SK-N-SH treated with all-trans-retinoic acid at 6 μM for 48 hours (cell line): ENCODE results near the gene FBXO17.

ENCODE experiments used
- ATAC-seq: fragments of 200-7000 bp; cut with Tn5 transposase; 3 replicates; pipeline ENCODE4 v1.9.1; 2020; ENCODE audit warnings: mild to moderate bottlenecking, moderate library complexity
- ARNTL ChIP-seq: fragments of 450-650 bp; formaldehyde crosslinking; IDR thresholded peaks from 2 replicates; pipeline ENCODE4 v1.5.0; 2020; ENCODE audit warnings: low read depth, mild to moderate bottlenecking, moderate library complexity, borderline replicate concordance
- BACH2 ChIP-seq: fragments of 250-450 bp; sonication (Bioruptor Pico); IDR thresholded peaks from 2 replicates; pipeline ENCODE4 v1.9.0; 2021; ENCODE audit warnings: mild to moderate bottlenecking, borderline replicate concordance
- CSDC2 ChIP-seq: fragments of 250-450 bp; sonication (Bioruptor Pico); IDR thresholded peaks from 2 replicates; pipeline ENCODE4 v1.5.0; 2020; ENCODE audit warnings: mild to moderate bottlenecking, moderate library complexity
- ESRRG ChIP-seq: fragments of 250-450 bp; sonication (Bioruptor Pico); IDR thresholded peaks from 2 replicates; pipeline ENCODE4 v1.6.1; 2021; ENCODE audit warnings: mild to moderate bottlenecking
- GLIS3 ChIP-seq: fragments of 250-450 bp; sonication (Bioruptor Pico); IDR thresholded peaks from 2 replicates; pipeline ENCODE4 v1.5.0; 2020; ENCODE audit warnings: mild to moderate bottlenecking, moderate library complexity
- ISL1 ChIP-seq: fragments of 250-450 bp; sonication (Bioruptor Pico); IDR thresholded peaks from 2 replicates; pipeline ENCODE4 v2.1.2; 2022; ENCODE audit warnings: mild to moderate bottlenecking, moderate library complexity
- OSR1 ChIP-seq: fragments of 250-450 bp; sonication (Bioruptor Pico); IDR thresholded peaks from 2 replicates; pipeline ENCODE4 v1.8.0; 2022; ENCODE audit warnings: moderate library complexity, mild to moderate bottlenecking, inconsistent platforms
- PPARA ChIP-seq: fragments of 250-450 bp; sonication (Bioruptor Pico); IDR thresholded peaks from 2 replicates; pipeline ENCODE4 v1.5.0; 2020; ENCODE audit warnings: mild to moderate bottlenecking, borderline replicate concordance
- RARB ChIP-seq: fragments of 250-450 bp; sonication (Bioruptor Pico); IDR thresholded peaks from 2 replicates; pipeline ENCODE4 v1.8.0; 2021; ENCODE audit warnings: mild to moderate bottlenecking, moderate library complexity
- SNAI2 ChIP-seq: fragments of 250-450 bp; sonication (Bioruptor Pico); IDR thresholded peaks from 2 replicates; pipeline ENCODE4 v1.5.0; 2020; ENCODE audit warnings: mild to moderate bottlenecking, moderate library complexity
- TCF4 ChIP-seq: fragments of 250-450 bp; sonication (Bioruptor Pico); IDR thresholded peaks from 2 replicates; pipeline ENCODE4 v1.8.0; 2021; ENCODE audit warnings: mild to moderate bottlenecking, moderate library complexity, borderline replicate concordance
- TOX ChIP-seq: fragments of 250-450 bp; sonication (Bioruptor Pico); IDR thresholded peaks from 2 replicates; pipeline ENCODE4 v1.8.0; 2021; ENCODE audit warnings: mild to moderate bottlenecking, moderate library complexity, borderline replicate concordance
- ZC3H10 ChIP-seq: fragments of 250-450 bp; sonication (Bioruptor Pico); IDR thresholded peaks from 2 replicates; pipeline ENCODE4 v1.5.1; 2021; ENCODE audit warnings: mild to moderate bottlenecking, moderate library complexity
- ZFP3 ChIP-seq: fragments of 250-450 bp; sonication (Bioruptor Pico); IDR thresholded peaks from 2 replicates; pipeline ENCODE4 v1.5.0; 2020; ENCODE audit warnings: mild to moderate bottlenecking, moderate library complexity
- ZFP30 ChIP-seq: fragments of 450-650 bp; formaldehyde crosslinking; IDR thresholded peaks from 2 replicates; pipeline ENCODE4 v1.5.0; 2022; ENCODE audit warnings: mild to moderate bottlenecking, moderate library complexity
- ZNF70 ChIP-seq: fragments of 450-650 bp; formaldehyde crosslinking; IDR thresholded peaks from 2 replicates; pipeline ENCODE4 v1.5.0; 2020; ENCODE audit warnings: mild to moderate bottlenecking, moderate library complexity
- ZNF8 ChIP-seq: fragments of 450-650 bp; formaldehyde crosslinking; IDR thresholded peaks from 2 replicates; pipeline ENCODE4 v1.5.0; 2020; ENCODE audit warnings: mild to moderate bottlenecking, moderate library complexity
- TF ChIP-seq, protein P1 (sequence below): fragments of 250-450 bp; sonication (Bioruptor Pico); IDR thresholded peaks from 2 replicates; pipeline ENCODE4 v1.8.0; 2020; ENCODE audit warnings: mild to moderate bottlenecking, moderate library complexity, borderline replicate concordance
- TF ChIP-seq, protein P2 (sequence below): fragments of 250-450 bp; sonication (Bioruptor Pico); IDR thresholded peaks from 2 replicates; pipeline ENCODE4 v1.5.1; 2021; ENCODE audit warnings: mild to moderate bottlenecking, moderate library complexity
- TF ChIP-seq, protein P3 (sequence below): fragments of 250-450 bp; sonication (Bioruptor Pico); IDR thresholded peaks from 2 replicates; pipeline ENCODE4 v1.8.0; 2021; ENCODE audit warnings: low read depth, mild to moderate bottlenecking, moderate library complexity, borderline replicate concordance
- TF ChIP-seq, protein P4 (sequence below): fragments of 250-450 bp; sonication (Bioruptor Pico); IDR thresholded peaks from 2 replicates; pipeline ENCODE4 v1.5.0; 2020; ENCODE audit warnings: mild to moderate bottlenecking, moderate library complexity

FBXO17 gene

DNA sequence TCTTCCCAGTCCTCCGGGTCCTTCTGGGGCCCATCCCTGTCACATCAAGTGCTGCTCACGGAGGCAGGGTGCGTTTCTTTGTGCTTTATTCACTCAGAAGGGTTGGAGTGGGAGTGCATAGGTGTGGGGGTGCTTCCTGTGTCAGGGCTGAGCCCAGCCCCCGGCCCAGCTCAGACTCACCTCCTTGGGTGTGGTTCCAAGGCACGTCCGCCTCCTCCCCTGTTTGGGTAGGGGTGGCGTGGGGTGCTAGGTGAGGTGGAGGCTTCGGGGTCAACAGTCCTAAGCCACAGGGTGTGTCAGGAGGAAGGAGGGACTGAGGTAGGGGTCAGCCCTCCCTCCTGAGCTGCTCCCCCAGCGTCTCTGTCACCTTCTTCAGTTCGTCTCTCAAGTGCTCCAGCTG is 66.6 kb downstream of the FBXO17 start (continued):
- TF ChIP-seq, protein P1, sequence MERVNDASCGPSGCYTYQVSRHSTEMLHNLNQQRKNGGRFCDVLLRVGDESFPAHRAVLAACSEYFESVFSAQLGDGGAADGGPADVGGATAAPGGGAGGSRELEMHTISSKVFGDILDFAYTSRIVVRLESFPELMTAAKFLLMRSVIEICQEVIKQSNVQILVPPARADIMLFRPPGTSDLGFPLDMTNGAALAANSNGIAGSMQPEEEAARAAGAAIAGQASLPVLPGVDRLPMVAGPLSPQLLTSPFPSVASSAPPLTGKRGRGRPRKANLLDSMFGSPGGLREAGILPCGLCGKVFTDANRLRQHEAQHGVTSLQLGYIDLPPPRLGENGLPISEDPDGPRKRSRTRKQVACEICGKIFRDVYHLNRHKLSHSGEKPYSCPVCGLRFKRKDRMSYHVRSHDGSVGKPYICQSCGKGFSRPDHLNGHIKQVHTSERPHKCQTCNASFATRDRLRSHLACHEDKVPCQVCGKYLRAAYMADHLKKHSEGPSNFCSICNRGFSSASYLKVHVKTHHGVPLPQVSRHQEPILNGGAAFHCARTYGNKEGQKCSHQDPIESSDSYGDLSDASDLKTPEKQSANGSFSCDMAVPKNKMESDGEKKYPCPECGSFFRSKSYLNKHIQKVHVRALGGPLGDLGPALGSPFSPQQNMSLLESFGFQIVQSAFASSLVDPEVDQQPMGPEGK (CRISPR knock-in tag) = no peak
- TF ChIP-seq ZNF8 (CRISPR knock-in tag) (no peak), GLIS3 (no peak)

DNA sequence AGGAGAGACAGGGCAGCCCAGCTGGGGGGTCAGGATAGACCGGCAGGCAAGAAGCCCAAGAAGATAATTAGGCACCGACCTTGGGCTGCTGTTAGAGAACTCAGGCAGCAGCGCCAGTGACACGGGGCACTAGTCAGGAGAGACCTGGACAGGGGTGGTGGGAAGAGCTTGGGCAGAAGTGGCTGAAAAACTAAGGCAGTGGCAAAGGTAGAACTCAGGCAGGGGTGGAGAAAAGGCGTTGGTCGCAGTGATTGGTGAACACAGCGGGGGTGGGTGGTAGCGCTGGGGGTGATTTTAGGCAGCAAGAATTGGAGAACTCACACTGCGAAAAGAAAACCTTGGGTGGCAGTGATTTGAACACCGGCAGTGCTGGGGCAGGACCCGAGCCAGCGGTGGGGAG is 67.9 kb downstream of the FBXO17 start:
- ATAC-seq = no peak
- TF ChIP-seq PPARA (CRISPR knock-in tag) (no peak), GLIS3 (no peak), CSDC2 (CRISPR knock-in tag) (no peak), TOX (CRISPR knock-in tag) (no peak), OSR1 (CRISPR knock-in tag) (no peak), ESRRG (CRISPR knock-in tag) (no peak), ISL1 (no peak)
- TF ChIP-seq, protein P2, sequence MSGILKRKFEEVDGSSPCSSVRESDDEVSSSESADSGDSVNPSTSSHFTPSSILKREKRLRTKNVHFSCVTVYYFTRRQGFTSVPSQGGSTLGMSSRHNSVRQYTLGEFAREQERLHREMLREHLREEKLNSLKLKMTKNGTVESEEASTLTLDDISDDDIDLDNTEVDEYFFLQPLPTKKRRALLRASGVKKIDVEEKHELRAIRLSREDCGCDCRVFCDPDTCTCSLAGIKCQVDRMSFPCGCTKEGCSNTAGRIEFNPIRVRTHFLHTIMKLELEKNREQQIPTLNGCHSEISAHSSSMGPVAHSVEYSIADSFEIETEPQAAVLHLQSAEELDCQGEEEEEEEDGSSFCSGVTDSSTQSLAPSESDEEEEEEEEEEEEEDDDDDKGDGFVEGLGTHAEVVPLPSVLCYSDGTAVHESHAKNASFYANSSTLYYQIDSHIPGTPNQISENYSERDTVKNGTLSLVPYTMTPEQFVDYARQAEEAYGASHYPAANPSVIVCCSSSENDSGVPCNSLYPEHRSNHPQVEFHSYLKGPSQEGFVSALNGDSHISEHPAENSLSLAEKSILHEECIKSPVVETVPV (CRISPR knock-in tag) = no peak

DNA sequence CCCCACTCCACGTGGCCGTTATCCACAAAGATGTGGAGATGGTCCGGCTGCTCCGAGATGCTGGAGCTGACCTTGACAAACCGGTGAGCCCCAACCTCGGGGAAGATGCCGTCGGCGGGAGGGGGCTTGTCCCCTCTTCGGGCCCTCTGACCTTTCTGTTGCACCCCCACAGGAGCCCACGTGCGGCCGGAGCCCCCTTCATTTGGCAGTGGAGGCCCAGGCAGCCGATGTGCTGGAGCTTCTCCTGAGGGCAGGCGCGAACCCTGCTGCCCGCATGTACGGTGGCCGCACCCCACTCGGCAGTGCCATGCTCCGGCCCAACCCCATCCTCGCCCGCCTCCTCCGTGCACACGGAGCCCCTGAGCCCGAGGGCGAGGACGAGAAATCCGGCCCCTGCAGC is 68.3 kb downstream of the FBXO17 start:
- ATAC-seq = no peak
- TF ChIP-seq ZNF8 (CRISPR knock-in tag) (no peak), ZNF70 (no peak), SNAI2 (CRISPR knock-in tag) (no peak), ISL1 (no peak), BACH2 (CRISPR knock-in tag) (no peak), GLIS3 (no peak), CSDC2 (CRISPR knock-in tag) (no peak), ZFP3 (CRISPR knock-in tag) (no peak), RARB (no peak), ARNTL (no peak), TOX (CRISPR knock-in tag) (no peak), TCF4 (CRISPR knock-in tag) (no peak), ZFP30 (CRISPR knock-in tag) (no peak), ZC3H10 (CRISPR knock-in tag) (no peak), OSR1 (CRISPR knock-in tag) (no peak), PPARA (CRISPR knock-in tag) (no peak)
- TF ChIP-seq, protein P1 (CRISPR knock-in tag) = no peak
- TF ChIP-seq, protein P3, sequence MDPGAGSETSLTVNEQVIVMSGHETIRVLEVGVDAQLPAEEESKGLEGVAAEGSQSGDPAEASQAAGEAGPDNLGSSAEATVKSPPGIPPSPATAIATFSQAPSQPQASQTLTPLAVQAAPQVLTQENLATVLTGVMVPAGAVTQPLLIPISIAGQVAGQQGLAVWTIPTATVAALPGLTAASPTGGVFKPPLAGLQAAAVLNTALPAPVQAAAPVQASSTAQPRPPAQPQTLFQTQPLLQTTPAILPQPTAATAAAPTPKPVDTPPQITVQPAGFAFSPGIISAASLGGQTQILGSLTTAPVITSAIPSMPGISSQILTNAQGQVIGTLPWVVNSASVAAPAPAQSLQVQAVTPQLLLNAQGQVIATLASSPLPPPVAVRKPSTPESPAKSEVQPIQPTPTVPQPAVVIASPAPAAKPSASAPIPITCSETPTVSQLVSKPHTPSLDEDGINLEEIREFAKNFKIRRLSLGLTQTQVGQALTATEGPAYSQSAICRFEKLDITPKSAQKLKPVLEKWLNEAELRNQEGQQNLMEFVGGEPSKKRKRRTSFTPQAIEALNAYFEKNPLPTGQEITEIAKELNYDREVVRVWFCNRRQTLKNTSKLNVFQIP (CRISPR knock-in tag) = no peak
- TF ChIP-seq, protein P4, sequence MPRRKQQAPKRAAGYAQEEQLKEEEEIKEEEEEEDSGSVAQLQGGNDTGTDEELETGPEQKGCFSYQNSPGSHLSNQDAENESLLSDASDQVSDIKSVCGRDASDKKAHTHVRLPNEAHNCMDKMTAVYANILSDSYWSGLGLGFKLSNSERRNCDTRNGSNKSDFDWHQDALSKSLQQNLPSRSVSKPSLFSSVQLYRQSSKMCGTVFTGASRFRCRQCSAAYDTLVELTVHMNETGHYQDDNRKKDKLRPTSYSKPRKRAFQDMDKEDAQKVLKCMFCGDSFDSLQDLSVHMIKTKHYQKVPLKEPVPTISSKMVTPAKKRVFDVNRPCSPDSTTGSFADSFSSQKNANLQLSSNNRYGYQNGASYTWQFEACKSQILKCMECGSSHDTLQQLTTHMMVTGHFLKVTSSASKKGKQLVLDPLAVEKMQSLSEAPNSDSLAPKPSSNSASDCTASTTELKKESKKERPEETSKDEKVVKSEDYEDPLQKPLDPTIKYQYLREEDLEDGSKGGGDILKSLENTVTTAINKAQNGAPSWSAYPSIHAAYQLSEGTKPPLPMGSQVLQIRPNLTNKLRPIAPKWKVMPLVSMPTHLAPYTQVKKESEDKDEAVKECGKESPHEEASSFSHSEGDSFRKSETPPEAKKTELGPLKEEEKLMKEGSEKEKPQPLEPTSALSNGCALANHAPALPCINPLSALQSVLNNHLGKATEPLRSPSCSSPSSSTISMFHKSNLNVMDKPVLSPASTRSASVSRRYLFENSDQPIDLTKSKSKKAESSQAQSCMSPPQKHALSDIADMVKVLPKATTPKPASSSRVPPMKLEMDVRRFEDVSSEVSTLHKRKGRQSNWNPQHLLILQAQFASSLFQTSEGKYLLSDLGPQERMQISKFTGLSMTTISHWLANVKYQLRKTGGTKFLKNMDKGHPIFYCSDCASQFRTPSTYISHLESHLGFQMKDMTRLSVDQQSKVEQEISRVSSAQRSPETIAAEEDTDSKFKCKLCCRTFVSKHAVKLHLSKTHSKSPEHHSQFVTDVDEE (CRISPR knock-in tag) = no peak
- TF ChIP-seq, protein P2 (CRISPR knock-in tag) = no peak
